Measurements from ENCODE around the gene NCBP2L.

DNA sequence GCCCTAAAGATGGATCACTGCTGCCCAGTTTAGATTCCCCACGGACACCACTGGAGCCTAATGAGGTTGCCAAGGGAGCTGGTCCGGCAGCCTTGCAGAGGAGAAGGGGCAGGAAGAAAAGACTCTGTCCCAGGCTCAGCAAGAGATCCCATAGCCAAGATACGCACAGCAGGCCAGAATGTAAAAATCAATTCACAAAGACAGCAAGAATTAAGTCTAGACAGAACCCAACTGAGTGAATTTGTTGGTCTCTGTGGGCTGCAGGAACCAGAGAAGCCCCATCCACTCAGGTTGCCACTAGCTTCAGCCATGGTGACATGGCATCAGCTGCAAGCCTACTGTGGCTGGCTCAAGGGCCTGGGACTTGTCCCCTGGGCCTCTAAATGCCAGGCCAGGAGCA, 24.8 kb upstream of the NCBP2L start:
- no peak for TF ChIP-seq EZH2 (IDR thresholded peaks at IDR 0.05; ENCODE audit: borderline replicate concordance, low read depth, low read length, severe bottlenecking)
- TF ChIP-seq, protein P1, sequence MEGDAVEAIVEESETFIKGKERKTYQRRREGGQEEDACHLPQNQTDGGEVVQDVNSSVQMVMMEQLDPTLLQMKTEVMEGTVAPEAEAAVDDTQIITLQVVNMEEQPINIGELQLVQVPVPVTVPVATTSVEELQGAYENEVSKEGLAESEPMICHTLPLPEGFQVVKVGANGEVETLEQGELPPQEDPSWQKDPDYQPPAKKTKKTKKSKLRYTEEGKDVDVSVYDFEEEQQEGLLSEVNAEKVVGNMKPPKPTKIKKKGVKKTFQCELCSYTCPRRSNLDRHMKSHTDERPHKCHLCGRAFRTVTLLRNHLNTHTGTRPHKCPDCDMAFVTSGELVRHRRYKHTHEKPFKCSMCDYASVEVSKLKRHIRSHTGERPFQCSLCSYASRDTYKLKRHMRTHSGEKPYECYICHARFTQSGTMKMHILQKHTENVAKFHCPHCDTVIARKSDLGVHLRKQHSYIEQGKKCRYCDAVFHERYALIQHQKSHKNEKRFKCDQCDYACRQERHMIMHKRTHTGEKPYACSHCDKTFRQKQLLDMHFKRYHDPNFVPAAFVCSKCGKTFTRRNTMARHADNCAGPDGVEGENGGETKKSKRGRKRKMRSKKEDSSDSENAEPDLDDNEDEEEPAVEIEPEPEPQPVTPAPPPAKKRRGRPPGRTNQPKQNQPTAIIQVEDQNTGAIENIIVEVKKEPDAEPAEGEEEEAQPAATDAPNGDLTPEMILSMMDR (IDR thresholded peaks at IDR 0.05; ENCODE audit: borderline replicate concordance, extremely low read depth, low read length, poor library complexity, severe bottlenecking): no peak
